ENCODE measurements around the gene CFAP141.

Gene CFAP141

GRCh38 chr1:154158307-154159125 lies 47.6 kb downstream of the CFAP141 start:
- no peak overlapping the region for H3K4me3 ChIP-seq (ENCODE audit: low read depth, low read length)
- DNase-seq, result no peak
- no peak for TF ChIP-seq CTCF (IDR thresholded peaks at IDR 0.05; ENCODE audit: low read depth, low read length)
- no peaks in the 10 kb centered on the region for H3K27me3 ChIP-seq
- H3K9me3 ChIP-seq, result no peaks in the 10 kb centered on the region
- H3K36me3 ChIP-seq, result peaks cover 68% of the 10 kb centered on the region
- no peaks in the 10 kb centered on the region for H3K4me1 ChIP-seq

- no peak overlapping the region for H3K4me3 ChIP-seq (ENCODE audit: low read depth, low read length)
- no peak for DNase-seq
- H3K9me3 ChIP-seq, result no peaks in the 10 kb centered on the region
- TF ChIP-seq CTCF (IDR thresholded peaks at IDR 0.05; ENCODE audit: low read depth, low read length), result no peak
- H3K4me1 ChIP-seq, result no peaks in the 10 kb centered on the region
- peaks cover 65% of the 10 kb centered on the region for H3K36me3 ChIP-seq
- H3K27me3 ChIP-seq, result no peaks in the 10 kb centered on the region
These were observed 48.4 kb downstream of the CFAP141 start for GRCh38 chr1:154157520-154158306.

- Histone ChIP-seq H3K9me3 (no peaks in the 10 kb centered on the region), H3K4me1 (no peaks in the 10 kb centered on the region), H3K27me3 (no peaks in the 10 kb centered on the region), H3K36me3 (peaks cover 48% of the 10 kb centered on the region), H3K4me3 (ENCODE audit: low read depth, low read length) (no peak overlapping the region)
- DNase-seq, result no peak
- no peak for TF ChIP-seq CTCF (IDR thresholded peaks at IDR 0.05; ENCODE audit: low read depth, low read length)
These were observed 50.9 kb downstream of the CFAP141 start for GRCh38 chr1:154155251-154155650.

- Histone ChIP-seq H3K4me1 (no peaks in the 10 kb centered on the region), H3K9me3 (no peaks in the 10 kb centered on the region; the same call in 1 of the 2 replicates), H3K4me3 (ENCODE audit: low read depth, low read length) (no peak within 1 kb of the TSS), H3K36me3 (peaks cover 42% of the 10 kb centered on the region), H3K27me3 (no peaks in the 10 kb centered on the region)
- TF ChIP-seq CTCF (IDR thresholded peaks at IDR 0.05; ENCODE audit: low read depth, low read length), result no peak
- DNase-seq, result no peak
These were observed 51.5 kb downstream of the CFAP141 start, which contains the start of gene NUP210L for GRCh38 chr1:154154534-154155191. Gene NUP210L, minus strand, starts transcription at chr1:154155073.

GRCh38 chr1:154154053-154154452 lies 52.1 kb downstream of the CFAP141 start:
- H3K4me1 ChIP-seq, result no peaks in the 10 kb centered on the region
- TF ChIP-seq CTCF (IDR thresholded peaks at IDR 0.05; ENCODE audit: low read depth, low read length), result no peak
- DNase-seq, result no peak
- H3K36me3 ChIP-seq, result peaks cover 36% of the 10 kb centered on the region
- no peak overlapping the region for H3K4me3 ChIP-seq (ENCODE audit: low read depth, low read length)
- H3K9me3 ChIP-seq, result no peaks in the 10 kb centered on the region; the same call in 1 of the 2 replicates
- no peaks in the 10 kb centered on the region for H3K27me3 ChIP-seq
